ENCODE data around the gene LRRC55.

LRRC55 gene

GRCh38 chr11:57181678-57182305 lies at the start of gene LRRC55:
LRRC55 (plus strand) TSS chr11:57181953; CDS start chr11:57182023, 70 bp downstream.
- no peak for DNase-seq (ENCODE audit: low read depth in 1 of 2, low spot score in 1 of 2)

- no peak for DNase-seq (ENCODE audit: low read depth in 1 of 2, low spot score in 1 of 2)
Observed at GRCh38 chr11:57133366-57134038, 48.3 kb upstream of the LRRC55 start.

GRCh38 chr11:57134284-57134683 lies 47.5 kb upstream of the LRRC55 start:
- DNase-seq (ENCODE audit: low read depth in 1 of 2, low spot score in 1 of 2), result no peak

- DNase-seq (ENCODE audit: low read depth in 1 of 2, low spot score in 1 of 2), result no peak
Observed at GRCh38 chr11:57135020-57135751, 46.6 kb upstream of the LRRC55 start.

- DNase-seq (ENCODE audit: low read depth in 1 of 2, low spot score in 1 of 2), result no peak
Observed at GRCh38 chr11:57140568-57140967, 41.2 kb upstream of the LRRC55 start.

GRCh38 chr11:57143459-57143858 lies 38.3 kb upstream of the LRRC55 start:
- no peak for DNase-seq (ENCODE audit: low read depth in 1 of 2, low spot score in 1 of 2)

- DNase-seq (ENCODE audit: low read depth in 1 of 2, low spot score in 1 of 2), result no peak
Observed at GRCh38 chr11:57144075-57144474, 37.7 kb upstream of the LRRC55 start.

GRCh38 chr11:57144531-57145320 lies 37.0 kb upstream of the LRRC55 start:
- no peak for DNase-seq (ENCODE audit: low read depth in 1 of 2, low spot score in 1 of 2)

GRCh38 chr11:57146301-57146700 lies 35.5 kb upstream of the LRRC55 start:
- no peak for DNase-seq (ENCODE audit: low read depth in 1 of 2, low spot score in 1 of 2)

GRCh38 chr11:57148621-57149020 lies 33.1 kb upstream of the LRRC55 start:
- no peak for DNase-seq (ENCODE audit: low read depth in 1 of 2, low spot score in 1 of 2)

- DNase-seq (ENCODE audit: low read depth in 1 of 2, low spot score in 1 of 2), result no peak
Observed at GRCh38 chr11:57150454-57150917, 31.3 kb upstream of the LRRC55 start.

- no peak for DNase-seq (ENCODE audit: low read depth in 1 of 2, low spot score in 1 of 2)
Observed at GRCh38 chr11:57152134-57152533, 29.6 kb upstream of the LRRC55 start.

GRCh38 chr11:57153448-57153847 lies 28.3 kb upstream of the LRRC55 start:
- no peak for DNase-seq (ENCODE audit: low read depth in 1 of 2, low spot score in 1 of 2)

GRCh38 chr11:57154739-57155138 lies 27.0 kb upstream of the LRRC55 start:
- DNase-seq (ENCODE audit: low read depth in 1 of 2, low spot score in 1 of 2), result no peak

- no peak for DNase-seq (ENCODE audit: low read depth in 1 of 2, low spot score in 1 of 2)
Observed at GRCh38 chr11:57155400-57155799, 26.4 kb upstream of the LRRC55 start.

GRCh38 chr11:57155838-57156607 lies 25.7 kb upstream of the LRRC55 start:
- no peak for DNase-seq (ENCODE audit: low read depth in 1 of 2, low spot score in 1 of 2)

GRCh38 chr11:57156928-57157327 lies 24.8 kb upstream of the LRRC55 start:
- DNase-seq (ENCODE audit: low read depth in 1 of 2, low spot score in 1 of 2), result no peak

GRCh38 chr11:57157624-57158023 lies 24.1 kb upstream of the LRRC55 start:
- DNase-seq (ENCODE audit: low read depth in 1 of 2, low spot score in 1 of 2), result no peak

GRCh38 chr11:57158180-57158579 lies 23.6 kb upstream of the LRRC55 start:
- no peak for DNase-seq (ENCODE audit: low read depth in 1 of 2, low spot score in 1 of 2)

GRCh38 chr11:57158599-57158998 lies 23.2 kb upstream of the LRRC55 start:
- DNase-seq (ENCODE audit: low read depth in 1 of 2, low spot score in 1 of 2), result no peak

GRCh38 chr11:57160665-57161064 lies 21.1 kb upstream of the LRRC55 start:
- no peak for DNase-seq (ENCODE audit: low read depth in 1 of 2, low spot score in 1 of 2)

Data from activated CD4-positive, alpha-beta T cell treated with anti-CD3 and anti-CD28 coated beads, Interleukin-2, amount 50 U/mL, for 24 hours (primary cell).